Liver (tissue), 9 donors: ENCODE measurements around the gene POU6F2. TPM values are rescaled to one million over a fixed set of nuclear protein-coding genes. Genes with fewer than 3 reads are reported as not detected.
A peak's percentile ranks its signal among the peaks of the same experiment; 100 is the strongest.

Experiments used
- DNase-seq: peaks from one replicate; pipeline ENCODE4 v3.0.0-alpha.2; 2017; ENCODE audit warnings: low spot score
- H3K27ac ChIP-seq, 2 donors: one replicate each; pipeline ENCODE4 v1.7.0; 2013; ENCODE audit warnings: inconsistent platforms in 2 of 2, low read length in 2 of 2, control low read depth in 1 of 2, low read depth in 1 of 2, mild to moderate bottlenecking in 1 of 2
- H3K27me3 ChIP-seq, 4 donors: one replicate each; pipeline versions ENCODE4 v1.6.1 to v1.7.0; 2013; ENCODE audit warnings: low read length in 3 of 4, inconsistent platforms in 1 of 4, mild to moderate bottlenecking in 1 of 4, moderate library complexity in 1 of 4; ENCODE audit not compliant: control insufficient read depth in 4 of 4, insufficient read depth in 4 of 4
- H3K36me3 ChIP-seq, 4 donors: one replicate each; pipeline versions ENCODE4 v1.6.1 to v1.7.0; 2013; ENCODE audit warnings: low read length in 3 of 4, mild to moderate bottlenecking in 3 of 4, low read depth in 1 of 4, moderate library complexity in 1 of 4; ENCODE audit not compliant: control insufficient read depth in 4 of 4, insufficient read depth in 3 of 4
- H3K4me1 ChIP-seq, 4 donors: one replicate each; pipeline versions ENCODE4 v1.6.1 to v1.7.0; 2013; ENCODE audit warnings: low read length in 3 of 4, mild to moderate bottlenecking in 3 of 4, moderate library complexity in 1 of 4; ENCODE audit not compliant: control insufficient read depth in 4 of 4, insufficient read depth in 4 of 4
- H3K4me3 ChIP-seq, 3 donors: one replicate each; pipeline versions ENCODE4 v1.6.1 to v1.7.0; 2013; ENCODE audit warnings: low read length in 3 of 3, control low read depth in 1 of 3, low read depth in 1 of 3, mild to moderate bottlenecking in 1 of 3
- H3K9ac ChIP-seq, 2 donors: one replicate each; pipeline ENCODE4 v1.7.0; 2013; ENCODE audit warnings: low read length in 2 of 2, mild to moderate bottlenecking in 2 of 2, moderate library complexity in 2 of 2, control low read depth in 1 of 2, low read depth in 1 of 2
- H3K9me3 ChIP-seq, 4 donors: one replicate each; pipeline versions ENCODE4 v1.6.1 to v1.7.0; 2013; ENCODE audit warnings: low read length in 3 of 4; ENCODE audit not compliant: control insufficient read depth in 4 of 4
- EGR1 ChIP-seq, 2 donors: IDR thresholded peaks; 2 replicates each; pipeline ENCODE4 v1.6.1; 2016 to 2018; ENCODE audit warnings: antibody characterized with exemption in 2 of 2, low read depth in 2 of 2
- FOXA2 ChIP-seq: IDR thresholded peaks from 2 replicates; pipeline ENCODE4 v1.6.1; 2016; ENCODE audit warnings: antibody characterized with exemption
- GABPA ChIP-seq, 2 donors: IDR thresholded peaks in 1 of 2; conservative IDR thresholded peaks in 1 of 2; 2 replicates each; pipeline ENCODE4 v1.6.1; 2016; ENCODE audit warnings: antibody characterized with exemption in 2 of 2, mild to moderate bottlenecking in 1 of 2, moderate library complexity in 1 of 2
- HNF4A ChIP-seq, 2 donors: conservative IDR thresholded peaks; 2 replicates each; pipeline ENCODE4 v1.6.1; 2016; ENCODE audit warnings: antibody characterized with exemption in 2 of 2, mild to moderate bottlenecking in 2 of 2
- HNF4G ChIP-seq: IDR thresholded peaks from 2 replicates; pipeline ENCODE4 v1.6.1; 2016; ENCODE audit warnings: antibody characterized with exemption
- JUND ChIP-seq, 2 donors: IDR thresholded peaks; 2 replicates each; pipeline ENCODE4 v1.6.1; 2016; ENCODE audit warnings: antibody characterized with exemption in 2 of 2
- NR2F2 ChIP-seq: IDR thresholded peaks from 2 replicates; pipeline ENCODE4 v1.6.1; 2016; ENCODE audit warnings: antibody characterized with exemption
- RAD21 ChIP-seq, 2 donors: IDR thresholded peaks; 2 replicates each; pipeline ENCODE4 v1.6.1; 2016; ENCODE audit warnings: antibody characterized with exemption in 2 of 2, mild to moderate bottlenecking in 2 of 2
- RXRA ChIP-seq, 2 donors: IDR thresholded peaks; 2 replicates each; pipeline ENCODE4 v1.6.1; 2017 to 2018; ENCODE audit warnings: antibody characterized with exemption in 2 of 2, mild to moderate bottlenecking in 1 of 2
- SP1 ChIP-seq: IDR thresholded peaks from 2 replicates; pipeline ENCODE4 v1.6.1; 2018; ENCODE audit warnings: antibody characterized with exemption, mild to moderate bottlenecking
- TAF1 ChIP-seq: conservative IDR thresholded peaks from 2 replicates; pipeline ENCODE4 v1.6.1; 2016; ENCODE audit warnings: antibody characterized with exemption, mild to moderate bottlenecking
- YY1 ChIP-seq: IDR thresholded peaks from 2 replicates; pipeline ENCODE4 v1.6.1; 2016; ENCODE audit warnings: antibody characterized with exemption, mild to moderate bottlenecking
- WGBS: extraction: QIAGEN DNeasy Blood & Tissue Kit; methylation state at CpG from one replicate; pipeline ENCODE4 v1.1.7; 2013; 5-methylcytosine and 5-hydroxymethylcytosine counted together
- polyA plus RNA-seq, 2 donors: library from polyadenylated mRNA; stranded (reverse) in 1 of 2; unstranded in 1 of 2; fragments of 200-250 nt in 1 of 2; fragments of >200 nt in 1 of 2; fragmentation: Nextera tagmentation in 1 of 2; extraction: Ambion mirVana in 1 of 2; gene quantifications; one replicate each; pipeline versions ENCODE4 v1.2.1 to v1.2.3, GENCODE V29; 2013 to 2015
- total RNA-seq, 2 donors: library from RNA; depleted of rRNA; stranded (reverse); fragments of >200 nt; gene quantifications; one replicate each; pipeline ENCODE4 v1.2.3, GENCODE V29; 2014
- TF ChIP-seq, protein P1 (sequence below): IDR thresholded peaks from 2 replicates; pipeline ENCODE4 v1.6.1; 2016; ENCODE audit warnings: antibody characterized with exemption
- TF ChIP-seq, protein P2 (sequence below): IDR thresholded peaks from 2 replicates; pipeline ENCODE4 v1.6.1; 2016; ENCODE audit warnings: antibody characterized with exemption
- TF ChIP-seq, protein P3 (sequence below): fragments of 150-350 bp; IDR thresholded peaks from 2 replicates; pipeline ENCODE4 v1.5.1; 2017; ENCODE audit warnings: improper control_type of control experiment, low read depth, low read length; ENCODE audit not compliant: missing input control
- TF ChIP-seq, protein P4 (sequence below): IDR thresholded peaks from 2 replicates; pipeline ENCODE4 v1.6.1; 2016; ENCODE audit warnings: antibody characterized with exemption
- donor health status: healthy.
- donor health status: healthy.
- donor health status: healthy.
- donor health status: healthy.
- donor health status: healthy.

The POU6F2 gene
- total and polyA plus RNA-seq, 4 donors, result under 0.01 to 0.24 (median 0.08) TPM; not detected in 1

DNA sequence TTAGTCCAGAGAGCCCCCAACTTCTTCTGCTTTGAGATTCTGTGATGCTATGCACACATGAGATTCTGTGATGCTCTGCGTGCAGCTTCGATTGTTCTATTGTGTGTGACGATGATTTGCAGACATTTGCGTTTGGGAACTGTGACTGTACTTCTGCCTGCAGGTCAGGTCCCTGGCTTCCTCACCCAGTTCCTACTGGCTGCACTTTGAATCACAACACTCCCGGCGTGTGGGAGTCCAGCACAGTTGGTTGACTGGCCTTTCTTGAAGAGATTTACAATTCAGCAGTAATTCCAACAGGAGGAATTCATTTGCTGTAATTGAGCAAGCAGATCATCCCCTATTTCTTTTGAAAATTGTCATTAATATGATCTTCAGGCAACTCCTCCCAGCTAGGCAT, 336.3 kb downstream of the POU6F2 start:
- Histone ChIP-seq H3K4me1 (peaks cover 0 to 2% (median 0%) of the 10 kb centered on the region in 4 donors), H3K27ac (no peak overlapping the region), H3K9me3 (no peaks in the 10 kb centered on the region), H3K36me3 (no peaks in the 10 kb centered on the region), H3K9ac (no peak overlapping the region), H3K4me3 (no peak overlapping the region), H3K27me3 (no peaks in the 10 kb centered on the region)
- WGBS, result 44% methylated on average over 6 of the region's 6 CpGs
- TF ChIP-seq EGR1 (IDR thresholded peaks at IDR 0.05; ENCODE audit: low read depth in 2 of 2) (no peak), RXRA (IDR thresholded peaks at IDR 0.05) (peak in 1 of 2 donors; percentile 2), NR2F2 (no peak), YY1 (no peak)
- DNase-seq, result no peak

DNA sequence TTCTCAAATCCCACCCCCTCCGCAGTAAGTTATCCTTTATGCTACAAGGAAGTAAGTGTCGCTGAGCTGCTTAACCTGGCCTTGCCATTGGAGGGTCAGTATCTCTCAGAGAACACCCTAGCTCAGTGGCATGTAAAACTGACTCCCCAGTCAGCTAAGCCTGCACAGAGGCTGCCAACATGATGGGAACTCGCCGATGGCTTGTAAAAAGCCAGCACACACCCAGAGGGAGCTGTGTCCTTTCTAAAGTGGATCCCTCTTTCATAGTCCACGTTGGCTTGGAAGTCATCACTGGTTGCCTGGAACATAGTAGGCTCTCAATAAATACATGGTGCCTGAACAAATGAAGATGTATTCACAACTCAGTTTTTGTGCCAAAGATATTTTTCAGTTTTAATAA, 339.4 kb downstream of the POU6F2 start:
- H3K4me3 ChIP-seq, result no peak overlapping the region
- peaks cover 0 to 2% (median 0%) of the 10 kb centered on the region in 4 donors for H3K4me1 ChIP-seq
- no peaks in the 10 kb centered on the region for H3K9me3 ChIP-seq
- no peaks in the 10 kb centered on the region for H3K36me3 ChIP-seq
- no peak overlapping the region for H3K27ac ChIP-seq
- no peak overlapping the region for H3K9ac ChIP-seq
- no peak for DNase-seq
- TF ChIP-seq, protein P1, sequence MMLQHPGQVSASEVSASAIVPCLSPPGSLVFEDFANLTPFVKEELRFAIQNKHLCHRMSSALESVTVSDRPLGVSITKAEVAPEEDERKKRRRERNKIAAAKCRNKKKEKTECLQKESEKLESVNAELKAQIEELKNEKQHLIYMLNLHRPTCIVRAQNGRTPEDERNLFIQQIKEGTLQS, result no peak
- TF ChIP-seq JUND (IDR thresholded peaks at IDR 0.05) (no peak), SP1 (no peak), TAF1 (no peak), RAD21 (IDR thresholded peaks at IDR 0.05) (no peak), FOXA2 (no peak), RXRA (IDR thresholded peaks at IDR 0.05) (no peak), NR2F2 (no peak), HNF4G (no peak), HNF4A (conservative IDR thresholded peaks at IDR 0.05) (no peak)
- TF ChIP-seq, protein P2, sequence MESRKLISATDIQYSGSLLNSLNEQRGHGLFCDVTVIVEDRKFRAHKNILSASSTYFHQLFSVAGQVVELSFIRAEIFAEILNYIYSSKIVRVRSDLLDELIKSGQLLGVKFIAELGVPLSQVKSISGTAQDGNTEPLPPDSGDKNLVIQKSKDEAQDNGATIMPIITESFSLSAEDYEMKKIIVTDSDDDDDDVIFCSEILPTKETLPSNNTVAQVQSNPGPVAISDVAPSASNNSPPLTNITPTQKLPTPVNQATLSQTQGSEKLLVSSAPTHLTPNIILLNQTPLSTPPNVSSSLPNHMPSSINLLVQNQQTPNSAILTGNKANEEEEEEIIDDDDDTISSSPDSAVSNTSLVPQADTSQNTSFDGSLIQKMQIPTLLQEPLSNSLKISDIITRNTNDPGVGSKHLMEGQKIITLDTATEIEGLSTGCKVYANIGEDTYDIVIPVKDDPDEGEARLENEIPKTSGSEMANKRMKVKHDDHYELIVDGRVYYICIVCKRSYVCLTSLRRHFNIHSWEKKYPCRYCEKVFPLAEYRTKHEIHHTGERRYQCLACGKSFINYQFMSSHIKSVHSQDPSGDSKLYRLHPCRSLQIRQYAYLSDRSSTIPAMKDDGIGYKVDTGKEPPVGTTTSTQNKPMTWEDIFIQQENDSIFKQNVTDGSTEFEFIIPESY, result no peak
- TF ChIP-seq, protein P3, sequence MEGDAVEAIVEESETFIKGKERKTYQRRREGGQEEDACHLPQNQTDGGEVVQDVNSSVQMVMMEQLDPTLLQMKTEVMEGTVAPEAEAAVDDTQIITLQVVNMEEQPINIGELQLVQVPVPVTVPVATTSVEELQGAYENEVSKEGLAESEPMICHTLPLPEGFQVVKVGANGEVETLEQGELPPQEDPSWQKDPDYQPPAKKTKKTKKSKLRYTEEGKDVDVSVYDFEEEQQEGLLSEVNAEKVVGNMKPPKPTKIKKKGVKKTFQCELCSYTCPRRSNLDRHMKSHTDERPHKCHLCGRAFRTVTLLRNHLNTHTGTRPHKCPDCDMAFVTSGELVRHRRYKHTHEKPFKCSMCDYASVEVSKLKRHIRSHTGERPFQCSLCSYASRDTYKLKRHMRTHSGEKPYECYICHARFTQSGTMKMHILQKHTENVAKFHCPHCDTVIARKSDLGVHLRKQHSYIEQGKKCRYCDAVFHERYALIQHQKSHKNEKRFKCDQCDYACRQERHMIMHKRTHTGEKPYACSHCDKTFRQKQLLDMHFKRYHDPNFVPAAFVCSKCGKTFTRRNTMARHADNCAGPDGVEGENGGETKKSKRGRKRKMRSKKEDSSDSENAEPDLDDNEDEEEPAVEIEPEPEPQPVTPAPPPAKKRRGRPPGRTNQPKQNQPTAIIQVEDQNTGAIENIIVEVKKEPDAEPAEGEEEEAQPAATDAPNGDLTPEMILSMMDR, result no peak
- TF ChIP-seq, protein P4, sequence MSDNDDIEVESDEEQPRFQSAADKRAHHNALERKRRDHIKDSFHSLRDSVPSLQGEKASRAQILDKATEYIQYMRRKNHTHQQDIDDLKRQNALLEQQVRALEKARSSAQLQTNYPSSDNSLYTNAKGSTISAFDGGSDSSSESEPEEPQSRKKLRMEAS, result no peak
- H3K27me3 ChIP-seq, result no peaks in the 10 kb centered on the region
- 79% methylated on average over 5 of the region's 5 CpGs for WGBS

DNA sequence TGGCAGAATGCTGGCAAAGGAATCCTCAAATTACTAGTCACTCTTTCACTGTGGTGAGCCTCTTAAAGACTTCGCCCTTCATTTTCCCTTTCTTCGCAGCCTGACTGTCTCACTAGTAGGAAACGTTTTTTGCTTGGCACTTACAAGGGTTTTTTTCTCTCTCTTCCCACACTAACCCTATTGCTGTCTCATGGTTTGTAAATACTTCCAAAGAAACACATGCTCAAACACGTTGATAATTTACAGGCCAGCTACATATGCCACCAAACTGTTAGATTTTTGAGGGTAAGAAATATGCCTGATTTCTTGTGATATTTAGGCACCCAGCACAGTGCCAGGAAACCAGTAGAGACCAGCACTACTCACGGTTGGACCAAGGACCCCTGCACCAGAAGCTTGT, 340.2 kb downstream of the POU6F2 start:
- Histone ChIP-seq H3K4me1 (peaks cover 0 to 2% (median 0%) of the 10 kb centered on the region in 4 donors), H3K27ac (no peak overlapping the region)

More for the DNA sequence above, 340.2 kb downstream of the POU6F2 start:
- 75% methylated on average over 5 of the region's 5 CpGs for WGBS
- Histone ChIP-seq H3K36me3 (no peaks in the 10 kb centered on the region), H3K9ac (no peak overlapping the region), H3K4me3 (no peak overlapping the region), H3K27me3 (no peaks in the 10 kb centered on the region), H3K9me3 (no peaks in the 10 kb centered on the region)
- DNase-seq, result no peak
- TF ChIP-seq, protein P4, result no peak
- TF ChIP-seq HNF4G (no peak), RXRA (IDR thresholded peaks at IDR 0.05) (no peak), NR2F2 (no peak), GABPA (IDR thresholded peaks at IDR 0.05 in 1 of 2, conservative IDR thresholded peaks at IDR 0.05 in 1 of 2) (no peak), TAF1 (no peak), RAD21 (IDR thresholded peaks at IDR 0.05) (no peak), HNF4A (conservative IDR thresholded peaks at IDR 0.05) (no peak)
- TF ChIP-seq, protein P1, result no peak
- TF ChIP-seq, protein P2, result no peak
